Activated naive CD4-positive, alpha-beta T cell (primary cell): ENCODE measurements around the gene MYCBPAP.
"Not testable (repeated sequence)": the region's sequence is repeated elsewhere in the genome, so short reads cannot be mapped to it uniquely, and the experiment has no call there.

Source experiments
- DNase-seq, 4 experiments: peaks; one replicate each; lab custom pipeline; 2025; lab: John Stamatoyannopoulos, UW

MYCBPAP gene

DNA sequence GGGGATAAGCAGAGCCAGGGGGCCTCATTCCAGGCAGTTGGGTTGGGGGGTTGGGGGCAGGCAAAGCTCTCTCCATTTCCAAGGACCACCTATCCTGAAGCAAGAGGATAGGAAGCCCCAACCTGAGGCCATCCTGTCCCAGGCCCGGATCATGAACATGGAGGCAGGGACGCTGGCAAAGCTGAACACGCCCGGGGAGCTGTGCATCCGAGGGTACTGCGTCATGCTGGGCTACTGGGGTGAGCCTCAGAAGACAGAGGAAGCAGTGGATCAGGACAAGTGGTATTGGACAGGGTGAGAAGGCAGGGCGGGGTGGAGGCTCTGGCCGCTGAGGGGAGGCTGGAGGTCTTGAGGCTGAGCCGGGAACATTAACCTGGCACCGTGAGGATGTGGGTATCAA lies 36.0 kb upstream of the MYCBPAP start:
- no peak for DNase-seq

DNA sequence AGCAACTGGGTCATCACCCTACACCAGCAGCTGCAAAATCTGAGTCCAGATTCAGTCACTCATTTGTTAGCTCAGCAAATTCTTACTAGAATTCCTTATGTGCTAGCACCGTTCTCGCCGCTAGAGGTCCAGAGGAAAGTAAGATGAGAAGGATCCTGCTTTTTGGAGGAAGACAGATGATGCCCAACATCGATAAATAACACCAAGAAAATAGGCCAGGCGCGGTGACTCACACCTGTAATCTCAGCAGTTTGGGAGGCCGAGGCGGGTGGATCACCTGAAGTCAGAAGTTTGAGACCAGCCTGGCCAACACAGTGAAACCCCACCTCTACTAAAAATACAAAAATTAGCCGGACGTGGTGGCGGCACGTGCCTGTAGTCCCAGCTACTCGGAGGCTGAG lies 35.5 kb upstream of the MYCBPAP start:
- not testable (repeated sequence) for DNase-seq

DNA sequence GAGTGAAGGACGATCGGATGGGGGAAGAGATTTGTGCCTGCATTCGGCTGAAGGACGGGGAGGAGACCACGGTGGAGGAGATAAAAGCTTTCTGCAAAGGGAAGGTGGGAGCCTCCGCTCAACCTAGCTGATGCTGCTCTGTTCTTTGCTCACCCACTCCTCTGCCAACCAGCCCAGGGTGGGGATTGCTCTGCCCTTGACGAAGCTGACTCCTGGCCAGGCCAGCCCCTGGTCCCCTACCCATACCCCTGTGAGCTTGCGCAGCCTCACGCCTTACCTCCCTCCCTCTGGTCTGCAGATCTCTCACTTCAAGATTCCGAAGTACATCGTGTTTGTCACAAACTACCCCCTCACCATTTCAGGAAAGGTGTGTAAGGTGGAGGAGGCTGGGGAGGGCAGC lies 34.3 kb upstream of the MYCBPAP start:
- no peak for DNase-seq

DNA sequence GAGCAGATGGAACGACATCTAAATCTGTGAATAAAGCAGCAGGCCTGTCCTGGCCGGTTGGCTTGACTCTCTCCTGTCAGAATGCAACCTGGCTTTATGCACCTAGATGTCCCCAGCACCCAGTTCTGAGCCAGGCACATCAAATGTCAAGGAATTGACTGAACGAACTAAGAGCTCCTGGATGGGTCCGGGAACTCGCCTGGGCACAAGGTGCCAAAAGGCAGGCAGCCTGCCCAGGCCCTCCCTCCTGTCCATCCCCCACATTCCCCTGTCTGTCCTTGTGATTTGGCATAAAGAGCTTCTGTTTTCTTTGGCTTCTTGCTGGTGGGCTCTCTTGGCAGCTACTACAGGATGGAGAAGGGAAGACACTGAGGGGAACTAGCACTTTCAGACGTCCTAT lies 33.7 kb upstream of the MYCBPAP start:
- DNase-seq: no peak

DNA sequence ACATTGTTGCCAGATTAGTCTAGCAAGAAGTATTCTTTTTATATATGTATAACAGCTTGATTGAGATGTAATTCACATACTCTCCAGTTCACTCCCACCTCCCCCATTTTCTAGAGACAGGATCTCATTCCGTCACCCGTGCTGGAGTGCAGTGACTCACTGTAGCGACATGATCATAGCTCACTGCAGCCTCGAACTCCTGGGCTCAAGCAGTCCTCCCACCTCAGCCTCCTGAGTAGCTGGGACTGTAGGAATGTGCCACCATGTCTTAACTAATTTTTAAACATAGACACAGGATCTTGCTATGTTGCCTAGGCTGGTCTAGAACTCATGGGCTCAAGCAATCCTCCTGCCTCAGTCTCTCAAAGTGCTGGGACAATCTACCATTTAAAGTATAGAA lies 32.9 kb upstream of the MYCBPAP start:
- DNase-seq: no peak

DNA sequence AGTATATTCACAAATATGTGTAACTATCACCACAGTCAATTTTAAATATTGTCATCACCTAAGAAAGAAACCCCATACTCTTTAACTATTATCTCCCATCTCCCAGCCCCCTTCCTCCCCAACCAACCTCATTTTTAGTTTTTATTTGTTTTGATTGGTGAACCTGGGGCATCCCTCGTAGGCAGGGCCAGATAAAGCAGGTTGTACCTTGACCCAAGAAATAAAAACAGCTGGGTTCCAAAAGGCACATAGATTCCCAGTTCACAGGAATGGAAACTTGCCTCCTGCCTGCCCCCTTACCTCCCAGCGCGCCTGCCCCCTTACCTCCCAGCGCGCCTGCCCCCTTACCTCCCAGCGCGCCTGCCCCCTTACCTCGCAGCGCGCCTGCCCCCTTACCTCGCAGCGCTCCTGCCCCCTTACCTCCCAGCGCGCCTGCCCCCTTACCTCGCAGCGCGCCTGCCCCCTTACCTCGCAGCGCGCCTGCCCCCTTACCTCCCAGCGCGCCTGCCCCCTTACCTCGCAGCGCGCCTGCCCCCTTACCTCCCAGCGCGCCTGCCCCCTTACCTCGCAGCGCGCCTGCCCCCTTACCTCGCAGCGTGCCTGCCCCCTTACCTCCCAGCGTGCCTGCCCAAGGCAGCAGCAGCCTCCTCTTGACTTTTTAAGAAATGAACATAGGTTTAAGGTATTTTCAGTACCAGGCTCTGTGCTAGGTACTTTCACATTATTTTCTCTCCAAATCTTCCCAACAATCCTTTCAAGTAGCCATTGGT lies 32.3 kb upstream of the MYCBPAP start:
- DNase-seq: not testable (repeated sequence)

DNA sequence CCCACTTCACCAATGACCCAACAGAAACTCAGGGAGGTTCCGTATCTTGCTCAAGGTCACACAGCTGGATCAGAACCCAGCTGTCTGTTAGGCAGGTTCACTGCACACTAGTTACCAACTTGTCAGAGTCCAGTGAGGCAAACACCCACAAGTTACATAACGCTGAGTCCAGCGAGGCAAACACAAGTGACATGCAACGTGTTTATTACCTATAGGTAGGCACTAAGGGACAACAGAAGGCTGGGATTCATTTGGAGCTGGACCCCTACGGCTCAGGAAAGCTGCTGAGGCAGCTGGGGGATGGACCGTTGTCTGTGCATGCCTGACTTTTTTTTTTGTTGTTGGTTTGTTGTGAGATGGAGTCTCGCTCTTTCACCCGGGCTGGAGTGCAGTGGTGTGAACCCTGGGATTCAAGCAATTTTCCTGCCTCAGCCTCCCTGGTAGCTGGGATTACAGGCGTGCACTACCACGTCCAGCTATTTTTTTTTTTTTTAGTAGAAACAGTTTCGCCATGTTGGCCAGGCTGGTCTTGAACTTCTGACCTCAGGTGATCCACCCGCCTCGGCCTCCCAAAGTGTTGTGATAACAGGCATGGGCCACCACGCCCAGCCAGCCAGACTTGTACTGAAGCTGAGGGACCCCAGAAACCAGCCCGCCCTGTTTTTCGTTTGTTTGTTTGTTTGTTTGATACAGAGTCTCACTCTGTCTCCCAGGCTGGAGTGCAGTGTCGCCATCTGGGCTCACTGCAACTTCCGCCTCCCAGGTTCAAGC lies 31.5 kb upstream of the MYCBPAP start:
- no peak for DNase-seq

DNA sequence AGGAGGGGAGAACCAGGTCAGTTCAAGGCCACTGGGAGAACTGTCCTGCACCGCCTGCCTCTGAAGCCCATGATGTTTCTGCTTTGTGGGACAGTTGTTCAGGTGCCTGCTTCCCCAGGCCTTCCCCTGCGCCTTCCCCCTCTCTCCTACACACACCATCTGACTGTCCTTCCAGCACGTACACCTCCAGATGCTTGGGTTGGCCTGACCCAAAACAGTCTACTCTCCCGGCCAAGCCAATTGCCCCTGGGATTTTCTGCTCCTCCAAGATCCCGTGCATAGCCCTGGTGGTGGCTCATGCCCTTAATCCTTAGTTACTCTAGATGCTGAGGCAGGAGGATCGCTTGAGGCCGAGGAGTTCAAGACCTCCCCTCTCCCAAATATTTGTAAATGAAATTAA lies 30.3 kb upstream of the MYCBPAP start:
- no peak for DNase-seq

DNA sequence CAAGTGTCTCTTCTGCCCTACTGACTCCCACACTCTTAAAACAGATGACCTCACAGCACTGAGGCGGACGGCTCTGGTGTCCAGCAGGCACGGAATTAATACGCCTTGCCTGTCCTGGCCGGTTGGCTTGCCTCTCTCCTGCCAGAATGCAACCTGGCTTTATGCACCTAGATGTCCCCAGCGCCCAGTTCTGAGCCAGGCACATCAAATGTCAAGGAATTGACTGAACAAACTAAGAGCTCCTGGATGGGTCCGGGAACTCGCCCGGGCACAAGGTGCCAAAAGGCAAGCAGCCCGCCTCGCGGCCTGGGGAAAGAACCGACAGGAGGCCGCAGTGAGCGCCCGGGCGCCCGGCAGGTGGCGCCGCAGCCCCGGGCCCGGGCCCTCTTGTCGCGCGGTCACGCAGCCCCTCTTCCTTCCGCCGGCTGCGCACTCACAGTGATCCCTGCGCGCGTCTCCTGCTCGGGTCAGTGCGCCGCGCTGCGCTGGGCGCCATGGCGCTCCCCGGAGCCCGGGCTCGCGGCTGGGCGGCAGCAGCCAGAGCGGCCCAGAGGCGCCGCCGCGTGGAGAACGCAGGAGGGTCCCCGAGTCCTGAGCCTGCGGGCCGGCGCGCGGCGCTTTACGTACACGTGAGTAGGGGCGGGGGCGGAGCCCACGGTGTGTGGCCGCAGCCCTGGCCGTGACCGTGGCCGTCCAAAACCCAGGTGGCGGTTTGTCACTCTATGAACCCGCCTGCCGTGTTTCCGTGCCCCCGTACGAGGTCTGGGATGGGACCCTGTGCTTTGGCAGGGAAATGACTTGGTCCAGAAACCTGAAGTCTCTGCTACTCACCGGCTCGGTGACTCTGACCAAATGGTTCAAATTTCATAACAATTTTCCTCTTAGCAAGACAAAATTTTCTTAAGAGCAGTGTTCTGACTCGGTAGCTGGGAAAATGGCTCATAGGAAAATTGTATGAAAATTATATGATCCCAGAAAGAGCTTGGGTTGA lies 29.6 kb upstream of the MYCBPAP start, which contains the start of gene RSAD1:
RSAD1 (plus strand) TSS at position 470 of the 991 bp plus-strand sequence; CDS start at position 495, 25 bp downstream.
- peak; percentile 63 to 81 (median 70) for DNase-seq

DNA sequence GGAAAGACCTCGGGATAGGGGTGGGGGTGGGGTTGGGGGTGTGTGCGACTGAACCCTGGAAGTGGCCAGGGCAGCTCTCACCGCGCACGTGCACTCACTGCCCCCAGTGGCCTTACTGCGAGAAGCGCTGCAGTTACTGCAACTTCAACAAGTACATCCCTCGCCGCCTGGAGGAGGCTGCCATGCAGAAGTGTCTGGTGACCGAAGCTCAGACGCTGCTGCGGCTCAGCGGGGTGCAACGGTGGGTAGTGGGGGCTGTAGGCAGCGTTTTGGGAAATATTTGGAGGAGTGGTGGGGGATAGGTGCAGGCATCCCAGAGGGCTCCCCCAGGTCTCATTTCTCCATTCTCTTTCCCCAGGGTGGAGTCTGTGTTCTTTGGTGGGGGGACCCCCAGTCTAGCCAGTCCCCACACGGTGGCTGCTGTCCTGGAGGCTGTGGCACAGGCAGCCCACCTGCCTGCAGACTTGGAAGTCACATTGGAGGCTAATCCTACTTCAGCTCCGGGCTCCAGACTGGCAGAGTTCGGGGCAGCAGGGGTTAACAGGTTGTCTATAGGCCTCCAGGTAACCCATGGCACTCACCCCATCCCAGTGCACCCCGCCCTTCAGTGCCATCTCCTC lies 28.6 kb upstream of the MYCBPAP start:
- DNase-seq: peak; percentile 29 to 57 (median 31)

DNA sequence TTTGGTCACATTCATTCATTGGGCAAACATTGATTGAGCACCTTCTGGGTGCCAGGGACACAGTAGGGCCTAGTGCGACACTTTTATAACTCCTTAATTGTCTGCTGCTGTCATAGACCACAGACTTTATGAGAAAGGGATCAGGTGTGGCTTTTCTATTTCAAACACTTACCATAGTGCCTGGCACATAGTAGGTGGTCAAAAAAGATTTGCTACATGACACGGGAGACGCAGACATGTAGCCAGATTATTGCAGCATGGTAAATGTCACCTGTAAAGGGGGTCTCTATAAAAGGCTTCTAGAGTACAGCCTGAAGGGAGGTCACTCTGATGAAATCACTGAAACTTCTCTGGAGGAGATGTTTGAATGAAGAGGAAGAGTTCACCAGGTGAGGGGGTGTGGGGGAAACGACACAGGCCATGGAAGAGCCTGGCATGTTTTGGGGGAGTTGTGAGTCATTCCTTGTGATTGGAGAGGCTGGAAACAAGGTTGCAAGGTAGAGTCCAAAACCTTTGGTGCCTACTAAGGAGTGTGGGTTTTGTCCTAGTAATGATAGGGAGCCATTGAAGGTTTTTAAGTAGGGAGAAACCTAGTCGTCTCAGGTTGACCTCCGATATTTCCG lies 28.0 kb upstream of the MYCBPAP start:
- DNase-seq: no peak

DNA sequence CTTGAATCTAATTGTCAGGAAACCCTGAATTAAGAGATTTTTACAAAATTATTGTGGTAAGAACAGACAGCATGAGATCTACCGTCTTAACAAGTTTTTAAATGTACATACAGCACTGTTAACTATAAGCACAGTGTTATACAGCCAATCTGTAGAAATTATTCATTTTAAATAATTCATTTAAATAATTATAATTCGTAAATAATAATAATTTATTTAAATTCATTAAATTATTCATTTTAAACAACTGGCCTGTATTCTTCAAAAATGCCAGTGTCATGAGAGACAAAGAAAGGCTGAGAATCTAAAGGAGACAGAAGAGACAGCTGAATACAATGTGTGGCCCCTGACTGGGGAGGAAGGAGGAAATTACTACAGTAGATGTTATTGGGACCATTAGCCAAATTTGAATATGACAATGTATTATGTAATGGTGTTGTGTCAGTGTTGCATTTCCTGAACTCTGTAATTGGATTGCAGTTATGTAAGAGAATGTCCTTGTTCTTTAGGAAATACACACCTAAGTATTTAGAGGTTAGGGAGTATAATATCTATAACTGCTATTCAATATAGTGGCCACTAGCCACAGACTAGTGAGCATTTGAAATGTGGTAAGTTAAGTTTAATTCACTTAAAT lies 27.3 kb upstream of the MYCBPAP start:
- no peak for DNase-seq

DNA sequence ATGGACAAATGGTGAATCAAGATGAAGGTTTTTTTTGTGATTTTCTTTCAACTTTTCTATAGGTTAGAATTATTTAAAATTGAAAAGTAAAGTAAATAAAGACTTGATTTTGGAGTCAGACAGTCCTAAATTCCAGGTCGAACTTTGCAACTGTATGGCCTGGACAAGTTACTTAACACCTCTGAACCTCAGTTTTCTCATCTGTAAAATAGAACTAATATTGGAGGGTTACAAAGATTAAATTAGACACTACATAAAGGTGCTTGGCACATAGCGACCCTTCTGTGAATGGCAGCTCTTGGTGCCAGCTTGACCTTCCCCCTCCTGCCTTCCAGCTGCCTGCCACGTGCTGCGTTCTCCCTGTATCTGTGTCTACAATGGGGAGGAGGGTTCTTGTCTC lies 26.6 kb upstream of the MYCBPAP start:
- DNase-seq: no peak

DNA sequence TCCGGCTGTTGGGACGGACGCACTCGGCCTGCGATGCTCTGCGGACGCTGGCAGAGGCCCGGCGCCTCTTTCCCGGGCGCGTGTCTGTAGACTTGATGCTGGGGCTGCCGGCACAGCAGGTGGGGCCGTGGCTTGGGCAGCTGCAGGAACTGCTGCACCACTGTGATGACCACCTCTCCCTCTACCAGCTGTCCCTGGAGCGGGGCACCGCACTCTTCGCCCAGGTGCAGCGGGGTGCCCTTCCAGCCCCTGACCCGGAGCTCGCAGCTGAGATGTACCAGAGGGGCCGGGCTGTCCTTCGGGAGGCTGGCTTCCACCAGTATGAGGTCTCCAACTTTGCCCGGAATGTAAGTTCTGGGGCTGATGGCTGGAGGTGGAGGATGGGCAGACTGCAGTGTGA lies 26.1 kb upstream of the MYCBPAP start:
- DNase-seq: no peak

DNA sequence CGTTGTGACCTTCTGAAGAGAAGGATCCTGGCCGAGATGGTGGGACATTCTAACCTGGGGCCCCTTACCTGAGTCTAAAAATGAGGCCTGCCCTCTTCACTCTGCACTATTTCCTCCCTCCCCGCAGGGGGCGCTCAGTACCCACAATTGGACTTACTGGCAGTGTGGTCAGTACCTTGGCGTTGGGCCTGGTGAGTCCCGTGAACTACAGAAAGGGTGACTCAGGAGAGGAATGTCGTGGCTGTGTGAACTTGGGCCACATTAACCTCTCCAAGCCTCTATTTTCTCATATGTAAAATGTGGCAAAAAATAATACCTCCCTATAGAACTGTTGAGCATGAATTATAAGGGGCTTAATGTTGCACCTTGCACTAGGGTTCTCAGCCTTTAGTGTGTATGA lies 25.7 kb upstream of the MYCBPAP start:
- DNase-seq: peak; percentile 14 to 43 (median 38)

DNA sequence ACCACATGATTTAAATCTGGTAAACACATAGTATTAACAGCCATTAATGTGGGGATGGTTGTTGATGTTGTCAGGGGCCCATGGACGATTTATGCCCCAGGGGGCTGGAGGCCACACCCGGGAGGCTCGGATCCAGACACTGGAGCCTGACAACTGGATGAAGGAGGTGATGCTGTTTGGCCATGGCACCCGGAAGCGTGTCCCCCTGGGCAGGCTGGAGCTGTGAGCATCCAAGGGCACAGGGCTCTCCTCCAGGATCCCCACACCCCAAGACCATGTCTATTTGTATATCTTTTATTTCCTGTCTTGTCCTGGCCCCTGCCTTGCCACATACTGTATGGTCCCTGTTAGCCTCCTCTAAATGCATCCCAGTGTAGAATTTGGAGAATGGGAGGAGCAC lies 25.0 kb upstream of the MYCBPAP start:
- no peak for DNase-seq

DNA sequence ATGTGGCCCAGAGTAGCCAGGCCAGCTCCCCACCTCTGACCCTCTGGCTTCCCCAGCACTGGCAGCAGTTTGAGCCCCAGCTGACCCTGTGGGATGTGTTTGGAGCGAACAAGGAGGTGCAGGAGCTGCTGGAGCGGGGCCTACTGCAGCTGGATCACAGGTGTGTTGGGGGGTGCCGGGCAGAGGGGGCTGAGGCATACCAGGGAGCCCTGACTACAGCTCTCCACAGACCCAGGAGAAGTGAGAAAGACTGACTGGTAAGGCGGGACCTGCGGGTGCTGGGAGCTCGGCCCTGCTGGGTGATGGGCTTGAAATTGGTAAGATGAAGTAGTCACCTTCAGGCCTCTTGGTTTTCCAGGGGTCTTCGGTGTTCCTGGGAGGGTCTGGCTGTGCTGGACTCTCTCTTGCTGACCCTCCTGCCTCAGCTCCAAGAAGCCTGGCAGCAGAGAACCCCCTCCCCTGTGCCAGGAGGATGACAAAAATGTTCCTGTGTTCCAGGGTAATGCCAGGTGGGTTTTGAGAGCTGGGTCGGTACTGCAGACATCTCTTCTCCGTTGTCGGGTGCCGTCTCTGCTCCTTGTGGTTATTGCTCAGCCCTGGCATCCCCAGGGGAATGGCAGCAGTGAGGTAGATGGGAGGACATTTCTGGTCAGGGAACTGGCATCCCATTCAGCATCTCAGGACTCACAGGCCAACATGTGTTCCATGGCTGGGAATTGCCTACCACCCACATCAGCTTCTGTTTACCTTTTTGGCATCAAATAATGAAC lies 23.7 kb upstream of the MYCBPAP start:
- DNase-seq: no peak

DNA sequence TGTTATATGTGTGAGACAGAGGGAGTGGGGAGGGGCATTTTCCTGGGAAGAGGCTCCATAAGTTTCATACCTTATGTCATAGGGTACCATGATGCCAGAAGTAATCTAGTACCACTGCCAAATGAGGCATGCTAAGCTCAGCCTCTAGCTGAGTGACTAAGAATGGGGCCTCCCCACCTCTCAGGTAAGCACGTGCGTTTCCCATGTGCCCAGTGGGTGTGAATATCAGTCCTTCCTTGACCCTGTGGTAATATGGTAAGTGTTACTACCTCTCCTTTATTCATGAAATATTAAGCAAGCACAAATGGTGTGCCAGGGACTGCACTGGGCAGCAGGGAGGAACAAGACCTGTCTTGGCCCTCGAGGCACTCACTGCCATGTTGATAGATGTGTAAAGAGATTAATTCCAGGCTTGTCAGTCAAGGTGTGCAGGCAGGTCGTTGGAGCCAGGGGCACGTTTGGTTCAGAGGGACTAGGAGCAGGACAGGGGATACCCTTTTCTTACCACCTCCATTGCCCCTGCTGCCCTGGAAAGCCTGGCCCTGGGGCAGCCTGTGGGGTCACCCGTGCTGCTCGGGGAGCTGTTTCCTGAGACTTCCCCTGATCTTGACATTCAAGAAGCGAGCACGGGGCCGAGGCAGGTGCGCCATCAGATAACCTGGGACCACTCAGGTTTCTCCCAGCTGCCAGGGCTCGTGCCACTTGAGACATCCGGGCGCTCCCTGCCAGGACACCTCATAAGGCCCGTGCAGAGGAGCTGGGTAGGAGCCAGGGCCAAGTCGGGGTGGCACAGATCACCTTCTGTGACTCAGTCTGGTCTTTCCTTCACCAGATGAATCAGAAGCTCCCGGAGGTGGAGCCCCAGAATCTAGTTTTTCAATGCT lies 20.8 kb upstream of the MYCBPAP start:
- no peak for DNase-seq

DNA sequence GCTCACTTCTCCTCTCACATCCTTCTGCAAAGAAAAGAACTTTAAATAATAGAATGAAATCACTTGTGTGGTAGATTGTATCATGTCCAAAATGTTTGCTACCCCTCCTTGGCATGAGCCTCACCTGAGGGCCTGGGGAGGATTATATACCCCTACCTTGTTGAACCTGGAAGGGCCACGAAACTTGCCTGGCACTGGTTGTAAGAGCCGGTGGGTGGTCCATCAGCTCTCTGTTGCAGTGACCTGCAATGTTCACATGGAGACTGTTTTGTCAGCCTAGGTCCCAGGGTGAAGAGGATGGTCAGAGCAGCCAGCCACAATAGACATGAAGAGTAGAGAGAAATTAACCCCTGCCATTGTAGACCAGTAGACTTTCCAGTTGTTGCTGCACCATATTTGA lies 19.4 kb upstream of the MYCBPAP start:
- DNase-seq: no peak
